ENCODE measurements around the gene PIK3C2B.
A peak's percentile ranks its signal among the peaks of the same experiment; 100 is the strongest.
"Not testable (repeated sequence)": the region's sequence is repeated elsewhere in the genome, so short reads cannot be mapped to it uniquely, and the experiment has no call there.

PIK3C2B gene

DNA sequence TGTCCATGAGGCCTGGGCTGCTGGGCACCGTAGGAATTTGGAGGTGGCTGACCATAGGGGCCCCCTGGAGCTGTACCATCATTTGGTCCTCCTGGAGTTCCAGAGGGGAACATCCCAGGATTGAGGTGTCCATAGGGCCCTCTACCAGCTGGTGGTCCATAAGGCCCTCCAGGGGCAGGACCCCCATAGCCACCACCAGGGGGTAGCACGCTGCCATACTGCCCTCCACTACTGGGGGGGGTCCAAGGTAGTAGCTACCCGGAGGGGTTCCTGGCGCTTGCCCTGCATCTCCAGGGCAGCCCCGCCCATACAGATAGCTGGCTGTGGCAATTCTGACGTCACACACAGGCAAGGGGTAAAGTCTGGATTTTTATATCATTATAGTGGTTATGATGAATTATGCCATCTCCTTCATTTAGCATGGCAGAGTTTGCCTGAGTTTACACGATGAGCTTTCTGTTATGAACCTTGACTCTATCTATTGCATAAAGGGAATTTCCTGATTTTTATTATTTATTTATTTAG is 34.8 kb upstream of the PIK3C2B start:
- Mint-ChIP-seq H3K27ac (no peak overlapping the region), H3K4me1 (peaks cover 5% of the 10 kb centered on the region), H3K36me3 (ENCODE audit: low read depth) (peaks cover 72% of the 10 kb centered on the region), H3K9me3 (no peaks in the 10 kb centered on the region), H3K27me3 (ENCODE audit: low read depth) (no peaks in the 10 kb centered on the region), H3K4me3 (no peak overlapping the region)
- TF ChIP-seq, protein P1, sequence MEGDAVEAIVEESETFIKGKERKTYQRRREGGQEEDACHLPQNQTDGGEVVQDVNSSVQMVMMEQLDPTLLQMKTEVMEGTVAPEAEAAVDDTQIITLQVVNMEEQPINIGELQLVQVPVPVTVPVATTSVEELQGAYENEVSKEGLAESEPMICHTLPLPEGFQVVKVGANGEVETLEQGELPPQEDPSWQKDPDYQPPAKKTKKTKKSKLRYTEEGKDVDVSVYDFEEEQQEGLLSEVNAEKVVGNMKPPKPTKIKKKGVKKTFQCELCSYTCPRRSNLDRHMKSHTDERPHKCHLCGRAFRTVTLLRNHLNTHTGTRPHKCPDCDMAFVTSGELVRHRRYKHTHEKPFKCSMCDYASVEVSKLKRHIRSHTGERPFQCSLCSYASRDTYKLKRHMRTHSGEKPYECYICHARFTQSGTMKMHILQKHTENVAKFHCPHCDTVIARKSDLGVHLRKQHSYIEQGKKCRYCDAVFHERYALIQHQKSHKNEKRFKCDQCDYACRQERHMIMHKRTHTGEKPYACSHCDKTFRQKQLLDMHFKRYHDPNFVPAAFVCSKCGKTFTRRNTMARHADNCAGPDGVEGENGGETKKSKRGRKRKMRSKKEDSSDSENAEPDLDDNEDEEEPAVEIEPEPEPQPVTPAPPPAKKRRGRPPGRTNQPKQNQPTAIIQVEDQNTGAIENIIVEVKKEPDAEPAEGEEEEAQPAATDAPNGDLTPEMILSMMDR (IDR thresholded peaks at IDR 0.05; ENCODE audit: unreplicated experiment in 3 of 3): no peak

DNA sequence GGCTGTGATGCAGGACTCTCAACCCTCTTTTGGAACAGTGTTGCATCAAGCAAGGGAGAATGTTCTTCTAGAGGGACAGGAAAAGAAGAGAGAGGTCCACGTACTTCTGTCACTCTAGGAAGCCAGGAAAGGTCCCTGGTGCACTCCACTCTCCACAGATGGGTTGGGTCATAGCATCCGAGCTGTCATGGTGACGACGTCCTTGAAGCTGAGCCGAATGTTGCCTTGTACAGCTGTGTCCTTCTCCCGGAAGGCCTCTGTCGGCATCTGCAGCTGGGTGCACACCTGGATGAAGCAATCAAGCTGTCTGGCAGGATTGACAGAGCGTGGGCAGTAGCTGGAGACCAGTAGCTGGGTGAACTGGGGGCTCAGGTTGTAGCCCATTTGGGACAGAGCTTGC is 34.1 kb upstream of the PIK3C2B start:
- Mint-ChIP-seq H3K27ac (no peak overlapping the region), H3K4me3 (no peak overlapping the region), H3K4me1 (peaks cover 5% of the 10 kb centered on the region), H3K36me3 (ENCODE audit: low read depth) (peaks cover 71% of the 10 kb centered on the region), H3K27me3 (ENCODE audit: low read depth) (no peaks in the 10 kb centered on the region), H3K9me3 (no peaks in the 10 kb centered on the region)
- TF ChIP-seq, protein P1 (IDR thresholded peaks at IDR 0.05; ENCODE audit: unreplicated experiment in 3 of 3): no peak

DNA sequence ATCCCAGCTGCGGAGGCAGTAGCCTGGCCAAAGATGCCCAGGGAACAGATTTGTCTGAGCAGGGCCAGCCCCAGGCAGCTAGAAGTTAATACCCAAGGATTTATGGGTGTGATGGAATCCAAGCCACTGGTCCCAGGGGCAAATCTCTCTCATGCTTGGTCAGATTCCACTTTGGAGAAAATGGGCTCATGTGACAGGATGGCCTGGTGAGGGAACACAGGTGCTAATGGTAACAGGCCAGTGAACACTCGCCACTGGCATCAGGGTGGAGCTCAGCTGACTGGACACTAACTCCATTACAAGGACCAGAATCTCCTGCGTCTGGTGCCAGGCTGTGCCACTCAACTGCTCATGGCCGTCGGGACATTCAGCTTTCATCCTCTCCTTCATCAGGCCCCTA is 33.6 kb upstream of the PIK3C2B start:
- Mint-ChIP-seq H3K4me3 (no peak overlapping the region), H3K9me3 (no peaks in the 10 kb centered on the region), H3K4me1 (peaks cover 5% of the 10 kb centered on the region), H3K27ac (no peak overlapping the region), H3K27me3 (ENCODE audit: low read depth) (no peaks in the 10 kb centered on the region), H3K36me3 (ENCODE audit: low read depth) (peaks cover 70% of the 10 kb centered on the region)
- TF ChIP-seq, protein P1 (IDR thresholded peaks at IDR 0.05; ENCODE audit: unreplicated experiment in 3 of 3): no peak

DNA sequence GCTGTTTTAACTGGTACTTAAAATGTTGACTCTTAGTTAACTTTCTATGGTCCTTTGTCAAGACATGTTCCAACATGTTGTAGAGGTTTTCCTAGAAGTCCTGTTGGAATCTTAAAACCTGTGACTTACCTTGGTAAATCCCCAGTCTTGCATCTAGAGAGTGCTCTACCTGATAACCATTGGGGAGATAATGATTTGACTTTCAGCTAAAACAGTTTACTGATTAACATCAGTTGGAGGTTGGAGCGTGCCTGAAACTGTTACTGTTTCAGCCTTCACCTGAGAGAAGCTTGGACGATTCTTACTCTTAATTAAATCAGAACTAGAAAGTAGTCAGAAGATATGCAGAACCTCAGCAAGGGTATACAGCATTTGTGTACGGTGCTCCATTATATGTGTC is 30.4 kb upstream of the PIK3C2B start:
- H3K36me3 Mint-ChIP-seq (ENCODE audit: low read depth): peaks cover 64% of the 10 kb centered on the region

DNA sequence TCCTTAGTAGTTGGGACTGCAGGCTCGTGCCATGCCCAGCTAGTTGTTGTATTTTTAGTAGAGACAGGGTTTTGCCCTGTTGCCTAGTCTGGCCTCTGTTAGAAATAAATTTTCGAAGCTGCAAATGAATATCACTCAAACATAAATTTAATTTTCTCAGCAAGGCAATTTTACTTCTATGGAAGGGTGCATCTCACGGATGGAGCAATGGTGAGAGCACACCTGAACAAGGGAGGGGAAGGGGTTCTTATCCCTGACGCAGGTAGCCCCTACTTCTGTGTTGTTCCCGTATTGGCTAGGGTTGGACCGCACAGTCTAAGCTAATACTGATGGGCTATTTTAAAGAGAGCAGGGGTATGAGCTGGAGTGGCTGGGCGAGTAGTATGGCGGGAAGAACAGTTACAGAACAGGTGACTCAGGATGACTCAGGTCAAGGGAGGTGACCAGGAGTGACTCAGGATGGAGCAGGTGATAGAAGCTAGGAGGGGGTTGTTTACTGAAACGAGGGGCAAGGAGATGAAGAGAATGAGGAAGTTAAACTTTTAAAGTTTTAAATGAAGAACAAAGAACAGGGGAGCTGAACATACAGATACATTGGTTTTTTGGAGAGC is 29.1 kb upstream of the PIK3C2B start:
- Mint-ChIP-seq H3K4me1 (peaks cover 15% of the 10 kb centered on the region), H3K9me3 (no peaks in the 10 kb centered on the region), H3K27ac (peak overlapping the region in 1 of 3 experiments; percentile 25), H3K4me3 (no peak overlapping the region), H3K36me3 (ENCODE audit: low read depth) (peaks cover 71% of the 10 kb centered on the region), H3K27me3 (ENCODE audit: low read depth) (no peaks in the 10 kb centered on the region)
- TF ChIP-seq, protein P1 (IDR thresholded peaks at IDR 0.05; ENCODE audit: unreplicated experiment in 3 of 3): no peak

More for the DNA sequence above, 30.4 kb upstream of the PIK3C2B start:
- no peak overlapping the region for H3K4me3 Mint-ChIP-seq
- no peaks in the 10 kb centered on the region for H3K27me3 Mint-ChIP-seq (ENCODE audit: low read depth)
- no peaks in the 10 kb centered on the region for H3K9me3 Mint-ChIP-seq
- peak overlapping the region in 2 of 3 experiments; percentile 66 for H3K27ac Mint-ChIP-seq
- H3K4me1 Mint-ChIP-seq: peaks cover 15% of the 10 kb centered on the region
- TF ChIP-seq, protein P1 (IDR thresholded peaks at IDR 0.05; ENCODE audit: unreplicated experiment in 3 of 3): no peak

DNA sequence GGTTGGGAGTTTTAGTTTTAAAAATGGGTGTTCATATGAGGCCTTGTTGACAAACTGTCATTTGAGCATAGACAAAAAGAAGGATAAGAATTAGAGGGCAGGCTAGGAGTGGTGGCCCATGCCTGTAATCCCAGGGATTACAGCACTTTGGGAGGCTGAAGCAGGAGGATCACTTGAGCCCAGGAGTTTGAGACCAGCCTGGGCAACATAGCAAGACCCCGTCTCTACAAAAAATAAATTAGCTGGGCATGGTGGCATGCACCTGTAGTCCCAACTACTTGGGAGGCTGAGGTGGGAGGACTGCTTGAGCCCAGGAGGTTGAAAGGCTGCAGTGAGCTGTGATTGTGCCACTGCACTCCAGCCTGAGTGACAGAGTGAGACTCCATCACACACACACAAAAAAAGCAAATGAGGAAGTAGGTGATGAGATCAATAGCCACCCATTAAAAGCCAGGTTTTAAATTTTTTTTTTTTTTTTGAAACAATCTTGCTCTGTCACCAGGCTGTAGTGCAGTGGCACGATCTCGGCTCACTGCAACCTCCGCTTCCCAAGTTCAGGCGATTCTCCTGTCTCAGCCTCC is 27.4 kb upstream of the PIK3C2B start:
- not testable (repeated sequence) for H3K9me3 Mint-ChIP-seq; H3K4me3 Mint-ChIP-seq; H3K27me3 Mint-ChIP-seq (ENCODE audit: low read depth)
- H3K4me1 Mint-ChIP-seq: peaks cover 25% of the 10 kb centered on the region
- peaks cover 63% of the 10 kb centered on the region for H3K36me3 Mint-ChIP-seq (ENCODE audit: low read depth)
- H3K27ac Mint-ChIP-seq: peak overlapping the region in 1 of 3 experiments; percentile 35
